ENCODE data around the gene FSCB.
"Not testable (repeated sequence)": the region's sequence is repeated elsewhere in the genome, so short reads cannot be mapped to it uniquely, and the experiment has no call there.

Gene FSCB

GRCh38 chr14:44507183-44507582 lies at the start of gene FSCB:
TSS of gene FSCB (minus strand) at chr14:44507283. CDS start at chr14:44506987, 296 bp downstream.
- no peak for DNase-seq (ENCODE audit: low read depth in 2 of 2)

- DNase-seq (ENCODE audit: low read depth in 2 of 2): no peak
Measured at GRCh38 chr14:44531658-44532057, 24.6 kb upstream of the FSCB start.

- no peak for DNase-seq (ENCODE audit: low read depth in 2 of 2)
Measured at GRCh38 chr14:44530475-44530874, 23.4 kb upstream of the FSCB start.

- no peak for DNase-seq (ENCODE audit: low read depth in 2 of 2)
Measured at GRCh38 chr14:44529026-44529425, 21.9 kb upstream of the FSCB start.

GRCh38 chr14:44528180-44528579 lies 21.1 kb upstream of the FSCB start:
- no peak for DNase-seq (ENCODE audit: low read depth in 2 of 2)

- no peak for DNase-seq (ENCODE audit: low read depth in 2 of 2)
Measured at GRCh38 chr14:44525237-44525636, 18.2 kb upstream of the FSCB start.

- not testable (repeated sequence) for DNase-seq (ENCODE audit: low read depth in 2 of 2)
Measured at GRCh38 chr14:44515668-44516067, 8.6 kb upstream of the FSCB start.

GRCh38 chr14:44508834-44509233 lies 1.8 kb upstream of the FSCB start:
- no peak for DNase-seq (ENCODE audit: low read depth in 2 of 2)

GRCh38 chr14:44505588-44505987 lies 1.5 kb downstream of the FSCB start:
- no peak for DNase-seq (ENCODE audit: low read depth in 2 of 2)

- no peak for DNase-seq (ENCODE audit: low read depth in 2 of 2)
Measured at GRCh38 chr14:44497148-44497547, 9.9 kb downstream of the FSCB start.

GRCh38 chr14:44494137-44494536 lies 12.9 kb downstream of the FSCB start:
- DNase-seq (ENCODE audit: low read depth in 2 of 2): no peak

- no peak for DNase-seq (ENCODE audit: low read depth in 2 of 2)
Measured at GRCh38 chr14:44490966-44491365, 16.1 kb downstream of the FSCB start.

GRCh38 chr14:44477953-44478352 lies 29.1 kb downstream of the FSCB start:
- no peak for DNase-seq (ENCODE audit: low read depth in 2 of 2)

- no peak for DNase-seq (ENCODE audit: low read depth in 2 of 2)
Measured at GRCh38 chr14:44468771-44469170, 38.3 kb downstream of the FSCB start.

GRCh38 chr14:44463356-44464004 lies 43.6 kb downstream of the FSCB start:
- no peak for DNase-seq (ENCODE audit: low read depth in 2 of 2)

GRCh38 chr14:44462381-44462780 lies 44.7 kb downstream of the FSCB start:
- DNase-seq (ENCODE audit: low read depth in 2 of 2): no peak

GRCh38 chr14:44461811-44462210 lies 45.3 kb downstream of the FSCB start:
- DNase-seq (ENCODE audit: low read depth in 2 of 2): no peak

All from stimulated activated CD8-positive, alpha-beta memory T cell treated with anti-CD3 and anti-CD28 coated beads, Interleukin-2, amount 100 ng/mL, for 1 hour (primary cell).